ENCODE data around the gene SERPING1. TPM values are rescaled to one million over a fixed set of nuclear protein-coding genes. Genes with fewer than 3 reads are reported as not detected.
"Not testable (repeated sequence)": the region's sequence is repeated elsewhere in the genome, so short reads cannot be mapped to it uniquely, and the experiment has no call there.

The SERPING1 gene
- total and polyA plus RNA-seq, 2 experiments from 2014 or later, result 147 to 319 TPM

GRCh38 chr11:57649826-57650738, 52.6 kb downstream of the SERPING1 start, which contains the start of gene YPEL4:
YPEL4 (minus strand) TSS chr11:57649912; CDS start chr11:57647107, 2,805 bp downstream.
- in situ Hi-C loops (cut with MboI), result no loop called here
- Histone ChIP-seq H3K4me1 (ENCODE audit: insufficient read depth) (peaks cover 26% of the 10 kb centered on the region), H3K4me3 (peak within 1 kb of the TSS; percentile 79), H3K9me2 (ENCODE audit: insufficient read depth) (no peaks in the 10 kb centered on the region), H3K27ac (peak within 1 kb of the TSS; percentile 38; the same call in 1 of the 2 replicates), H2AFZ (peak within 1 kb of the TSS; percentile 51; the same call in 1 of the 2 replicates), H3K79me2 (ENCODE audit: insufficient read depth) (no peaks in the 10 kb centered on the region), H3K9ac (peak within 1 kb of the TSS; percentile 70), H3K4me2 (ENCODE audit: unreplicated experiment) (peak within 1 kb of the TSS; percentile 98), H3K9me3 (ENCODE audit: low read depth) (no peaks in the 10 kb centered on the region), H4K20me1 (ENCODE audit: insufficient read depth) (no peaks in the 10 kb centered on the region; the same call in 1 of the 2 replicates), H3K27me3 (replicated peaks; ENCODE audit: insufficient read depth) (no peaks in the 10 kb centered on the region), H3F3A (ENCODE audit: insufficient read depth) (peaks cover 11% of the 10 kb centered on the region; the same call in 1 of the 2 replicates), H3K36me3 (ENCODE audit: low read depth) (no peaks in the 10 kb centered on the region)
- peak; percentile 88 for DNase-seq
- 7 to 18% methylated on average over 6 to 15 of the region's 15 CpGs for whole genome bisulfite sequencing, 2 experiments (ENCODE audit: low coverage in 1 of 2, low lambda C conversion rate in 2 of 2, missing lambda C conversion rate in 2 of 2)
- TF ChIP-seq EZH2phosphoT487 (IDR thresholded peaks at IDR 0.05; ENCODE audit: insufficient read depth, low read depth) (no peak), EZH2 (IDR thresholded peaks at IDR 0.05; ENCODE audit: insufficient read depth, poor library complexity, severe bottlenecking) (no peak)

GRCh38 chr11:57650739-57651090, 53.2 kb downstream of the SERPING1 start:
- H3K9me3 ChIP-seq (ENCODE audit: low read depth), result no peaks in the 10 kb centered on the region
- TF ChIP-seq EZH2phosphoT487 (IDR thresholded peaks at IDR 0.05; ENCODE audit: insufficient read depth, low read depth), result no peak
- no peak for TF ChIP-seq EZH2 (IDR thresholded peaks at IDR 0.05; ENCODE audit: insufficient read depth, poor library complexity, severe bottlenecking)
- H3K4me3 ChIP-seq, result no peak overlapping the region
- H3K27ac ChIP-seq, result no peak overlapping the region
- H3K9ac ChIP-seq, result no peak overlapping the region
- in situ Hi-C loops (cut with MboI), result no loop called here
- no peaks in the 10 kb centered on the region for H4K20me1 ChIP-seq (ENCODE audit: insufficient read depth)
- no peaks in the 10 kb centered on the region for H3K27me3 ChIP-seq (replicated peaks; ENCODE audit: insufficient read depth)
- no peak overlapping the region for H2AFZ ChIP-seq
- no peaks in the 10 kb centered on the region for H3K79me2 ChIP-seq (ENCODE audit: insufficient read depth)
- peaks cover 11% of the 10 kb centered on the region; the same call in 1 of the 2 replicates for H3F3A ChIP-seq (ENCODE audit: insufficient read depth)
- H3K4me1 ChIP-seq (ENCODE audit: insufficient read depth), result peaks cover 26% of the 10 kb centered on the region
- H3K4me2 ChIP-seq (ENCODE audit: unreplicated experiment), result no peak overlapping the region
- no peaks in the 10 kb centered on the region for H3K9me2 ChIP-seq (ENCODE audit: insufficient read depth)
- no peaks in the 10 kb centered on the region for H3K36me3 ChIP-seq (ENCODE audit: low read depth)
- DNase-seq, result no peak
- WGBS, 2 experiments (ENCODE audit: low coverage in 1 of 2, low lambda C conversion rate in 2 of 2, missing lambda C conversion rate in 2 of 2), result 46 to 50% methylated on average over 5 of the region's 5 CpGs

GRCh38 chr11:57651408-57651807, 53.9 kb downstream of the SERPING1 start:
- TF ChIP-seq EZH2 (IDR thresholded peaks at IDR 0.05; ENCODE audit: insufficient read depth, poor library complexity, severe bottlenecking), result no peak
- no peak for TF ChIP-seq EZH2phosphoT487 (IDR thresholded peaks at IDR 0.05; ENCODE audit: insufficient read depth, low read depth)
- in situ Hi-C loops (cut with MboI), result no loop called here

GRCh38 chr11:57652230-57652629, 54.7 kb downstream of the SERPING1 start:
- H3K79me2 ChIP-seq (ENCODE audit: insufficient read depth); H3K9me2 ChIP-seq (ENCODE audit: insufficient read depth); H3K36me3 ChIP-seq (ENCODE audit: low read depth); H3K4me3 ChIP-seq; H3K27me3 ChIP-seq (replicated peaks; ENCODE audit: insufficient read depth); in situ Hi-C loops (cut with MboI); DNase-seq; H3K9ac ChIP-seq; H2AFZ ChIP-seq; H3K9me3 ChIP-seq (ENCODE audit: low read depth); H3K4me2 ChIP-seq (ENCODE audit: unreplicated experiment); H4K20me1 ChIP-seq (ENCODE audit: insufficient read depth); H3K27ac ChIP-seq: not testable (repeated sequence)
- H3F3A ChIP-seq (ENCODE audit: insufficient read depth), result peaks cover 11% of the 10 kb centered on the region
- WGBS, 2 experiments (ENCODE audit: low coverage in 1 of 2, low lambda C conversion rate in 2 of 2, missing lambda C conversion rate in 2 of 2), result 80 to 81% methylated on average over 14 of the region's 14 CpGs
- peaks cover 23% of the 10 kb centered on the region for H3K4me1 ChIP-seq (ENCODE audit: insufficient read depth)

More at GRCh38 chr11:57651408-57651807, 53.9 kb downstream of the SERPING1 start:
- Histone ChIP-seq H3F3A (ENCODE audit: insufficient read depth) (peaks cover 11% of the 10 kb centered on the region), H3K9ac (no peak overlapping the region), H4K20me1 (ENCODE audit: insufficient read depth) (no peaks in the 10 kb centered on the region), H2AFZ (no peak overlapping the region), H3K36me3 (ENCODE audit: low read depth) (no peaks in the 10 kb centered on the region), H3K9me2 (ENCODE audit: insufficient read depth) (no peaks in the 10 kb centered on the region), H3K27ac (no peak overlapping the region), H3K27me3 (replicated peaks; ENCODE audit: insufficient read depth) (no peaks in the 10 kb centered on the region), H3K4me2 (ENCODE audit: unreplicated experiment) (no peak overlapping the region), H3K79me2 (ENCODE audit: insufficient read depth) (no peaks in the 10 kb centered on the region), H3K9me3 (ENCODE audit: low read depth) (no peaks in the 10 kb centered on the region), H3K4me1 (ENCODE audit: insufficient read depth) (peaks cover 26% of the 10 kb centered on the region), H3K4me3 (no peak overlapping the region)
- no peak for DNase-seq
- 50% methylated on average over 7 of the region's 7 CpGs for WGBS, 2 experiments (ENCODE audit: low coverage in 1 of 2, low lambda C conversion rate in 2 of 2, missing lambda C conversion rate in 2 of 2)

Measured in GM23248 (cell line).